Stomach (tissue), 9 donors: Measurements from ENCODE around the gene MAPRE3. TPM values are rescaled to one million over a fixed set of nuclear protein-coding genes. Genes with fewer than 3 reads are reported as not detected.
"Not testable (repeated sequence)": the region's sequence is repeated elsewhere in the genome, so short reads cannot be mapped to it uniquely, and the experiment has no call there.

Experiments
- DNase-seq, 2 donors: peaks; one replicate each; pipeline versions ENCODE4 v3.0.0 to v3.0.0-alpha.2; 2013 to 2019
- H3K27ac ChIP-seq, 5 donors: fragments of 200-600 bp in 4 of 5; sonication (generic) in 4 of 5; one replicate each; pipeline ENCODE4 v1.5.1; 2013 to 2019; ENCODE audit warnings: mild to moderate bottlenecking in 1 of 5, moderate library complexity in 1 of 5
- H3K27me3 ChIP-seq, 3 donors: fragments of 200-600 bp; sonication (generic); one replicate each; pipeline ENCODE4 v1.5.1; 2017 to 2019; ENCODE audit warnings: mixed run types in 1 of 3
- H3K36me3 ChIP-seq, 4 donors: fragments of 200-600 bp; sonication (generic); 1 replicate in 3 of 4; 2 replicates in 1 of 4; pipeline ENCODE4 v1.5.1; 2016 to 2019
- H3K4me1 ChIP-seq, 4 donors: fragments of 200-600 bp; sonication (generic); one replicate each; pipeline ENCODE4 v1.5.1; 2016 to 2019
- H3K4me3 ChIP-seq, 4 donors: fragments of 200-600 bp; sonication (generic) in 3 of 4; one replicate each; pipeline ENCODE4 v1.5.1; 2016 to 2019; ENCODE audit warnings: mild to moderate bottlenecking in 1 of 4
- H3K9me3 ChIP-seq, 4 donors: fragments of 200-600 bp; sonication (generic); one replicate each; pipeline ENCODE4 v1.5.1; 2016 to 2019
- EP300 ChIP-seq: sonication (generic); formaldehyde crosslinking; IDR thresholded peaks from one replicate; pipeline ENCODE4 v1.6.1; 2017; ENCODE audit warnings: antibody characterized with exemption
- POLR2A ChIP-seq, 4 donors: fragments of 450-650 bp; IDR thresholded peaks; one replicate each; pipeline ENCODE4 v1.6.1; 2016; ENCODE audit warnings: antibody characterized with exemption in 4 of 4, control low read depth in 2 of 4, mild to moderate bottlenecking in 1 of 4, moderate library complexity in 1 of 4
- POLR2AphosphoS5 ChIP-seq, 3 donors: sonication (generic); formaldehyde crosslinking; IDR thresholded peaks; one replicate each; pipeline ENCODE4 v1.6.1; 2016; ENCODE audit warnings: antibody characterized with exemption in 3 of 3
- WGBS, 5 donors: extraction: QIAGEN DNeasy Blood & Tissue Kit in 3 of 5; methylation state at CpG; one replicate each; pipeline versions ENCODE4 v1.1.5 to v1.1.7; 2013 to 2018; 5-methylcytosine and 5-hydroxymethylcytosine counted together
- intact Hi-C: fragments of 100-400 bp; cut with DNase I; formaldehyde crosslinking; loops from one replicate; pipeline ENCODE4 v1.15.1; 2023; ENCODE audit warnings: low total_unique reads
- polyA plus RNA-seq, 3 donors: library from polyadenylated mRNA; stranded (reverse); fragments of 200-250 nt; gene quantifications; one replicate each; pipeline ENCODE4 v1.2.3, GENCODE V29; 2013
- total RNA-seq, 5 donors: library from RNA; depleted of rRNA; stranded (reverse); fragments of >200 nt; gene quantifications; one replicate each; pipeline versions ENCODE4 v1.1.0 to v1.2.3, GENCODE V29; 2014 to 2016
- TF ChIP-seq, protein P1 (sequence below), 7 experiments: fragments of 450-650 bp in 4 of 7; fragments of 200-600 bp in 3 of 7; sonication (generic) in 3 of 7; IDR thresholded peaks; one replicate each; pipeline ENCODE4 v1.5.1; 2016 to 2019; ENCODE audit warnings: antibody characterized with exemption in 7 of 7, control low read depth in 2 of 7, mild to moderate bottlenecking in 1 of 7
- donor health status: healthy with polysubstance abuse.
- donor health status: Bipolar disorder and iron deficiency.
- donor health status: healthy.

Gene MAPRE3
- total and polyA plus RNA-seq, 8 donors, result 7.0 to 24.1 (median 13.6) TPM

DNA sequence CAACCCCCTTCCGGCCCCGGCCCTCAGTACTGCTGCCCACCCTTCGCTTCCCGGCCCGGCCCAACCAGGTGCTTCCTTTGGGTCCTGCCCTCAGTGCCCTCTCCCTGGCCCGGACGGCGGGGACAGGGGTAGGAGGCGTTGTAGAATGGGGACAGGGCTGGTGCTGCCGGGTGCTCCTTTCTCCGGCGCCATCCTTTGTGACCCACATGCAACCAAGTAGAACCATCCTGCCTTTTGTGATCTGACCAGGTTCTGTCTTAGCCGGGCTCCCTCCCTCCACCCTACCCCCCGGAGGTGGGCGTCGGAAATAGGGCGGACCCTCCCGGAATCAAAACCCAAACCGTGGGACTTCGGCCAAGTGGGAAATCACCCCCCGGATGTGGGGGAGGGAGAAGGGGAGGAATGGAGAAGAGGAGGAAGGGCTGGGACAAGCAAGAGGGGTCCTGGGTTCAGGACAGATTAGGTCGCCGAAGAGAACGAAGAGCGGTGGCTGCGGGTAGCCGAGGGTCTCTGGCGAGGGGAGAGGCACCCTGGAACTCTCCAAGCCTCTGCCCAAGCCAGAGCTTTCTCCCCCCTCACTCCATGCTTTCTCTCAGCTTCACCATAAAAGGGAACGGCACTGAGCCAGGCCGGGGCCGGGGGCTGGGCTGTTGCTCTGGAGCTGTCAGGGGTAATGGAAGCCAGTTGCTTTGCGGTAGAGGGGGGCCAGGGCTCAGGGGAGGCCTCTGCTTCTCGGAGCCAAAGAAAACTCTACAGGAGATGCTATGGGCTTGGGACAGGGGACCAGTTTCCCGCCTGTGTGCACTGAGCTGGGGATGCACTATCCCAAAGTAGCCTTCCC lies 101.8 kb downstream of the MAPRE3 start:
- peak; percentile 68 for TF ChIP-seq EP300
- no peak for TF ChIP-seq POLR2A (IDR thresholded peaks at IDR 0.05)
- TF ChIP-seq POLR2AphosphoS5 (IDR thresholded peaks at IDR 0.05), result peak in 2 of 3 donors; percentile 19 to 36
- WGBS, 5 donors, result 5 to 11% (median 8%) methylated on average over 25 to 34 of the region's 34 CpGs
- Histone ChIP-seq H3K27ac (peak overlapping the region; percentile 83 to 94 (median 92)), H3K36me3 (peaks cover 0 to 30% (median 26%) of the 10 kb centered on the region in 4 donors), H3K4me3 (peak overlapping the region; percentile 72 to 90 (median 77)), H3K9me3 (no peaks in the 10 kb centered on the region), H3K4me1 (peaks cover 30 to 89% (median 74%) of the 10 kb centered on the region in 4 donors), H3K27me3 (no peaks in the 10 kb centered on the region)
- intact Hi-C loops, result no loop called here
- peak; percentile 37 to 95 for DNase-seq

- Histone ChIP-seq H3K36me3 (peaks cover 0 to 22% (median 19%) of the 10 kb centered on the region in 4 donors), H3K4me1 (peaks cover 30 to 89% (median 74%) of the 10 kb centered on the region in 4 donors), H3K4me3 (no peak overlapping the region), H3K27me3 (no peaks in the 10 kb centered on the region), H3K9me3 (no peaks in the 10 kb centered on the region), H3K27ac (peak overlapping the region; percentile 83 to 94 (median 92))
- TF ChIP-seq, protein P1, sequence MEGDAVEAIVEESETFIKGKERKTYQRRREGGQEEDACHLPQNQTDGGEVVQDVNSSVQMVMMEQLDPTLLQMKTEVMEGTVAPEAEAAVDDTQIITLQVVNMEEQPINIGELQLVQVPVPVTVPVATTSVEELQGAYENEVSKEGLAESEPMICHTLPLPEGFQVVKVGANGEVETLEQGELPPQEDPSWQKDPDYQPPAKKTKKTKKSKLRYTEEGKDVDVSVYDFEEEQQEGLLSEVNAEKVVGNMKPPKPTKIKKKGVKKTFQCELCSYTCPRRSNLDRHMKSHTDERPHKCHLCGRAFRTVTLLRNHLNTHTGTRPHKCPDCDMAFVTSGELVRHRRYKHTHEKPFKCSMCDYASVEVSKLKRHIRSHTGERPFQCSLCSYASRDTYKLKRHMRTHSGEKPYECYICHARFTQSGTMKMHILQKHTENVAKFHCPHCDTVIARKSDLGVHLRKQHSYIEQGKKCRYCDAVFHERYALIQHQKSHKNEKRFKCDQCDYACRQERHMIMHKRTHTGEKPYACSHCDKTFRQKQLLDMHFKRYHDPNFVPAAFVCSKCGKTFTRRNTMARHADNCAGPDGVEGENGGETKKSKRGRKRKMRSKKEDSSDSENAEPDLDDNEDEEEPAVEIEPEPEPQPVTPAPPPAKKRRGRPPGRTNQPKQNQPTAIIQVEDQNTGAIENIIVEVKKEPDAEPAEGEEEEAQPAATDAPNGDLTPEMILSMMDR (IDR thresholded peaks at IDR 0.05), result no peak
- TF ChIP-seq POLR2AphosphoS5 (IDR thresholded peaks at IDR 0.05) (no peak), EP300 (no peak), POLR2A (IDR thresholded peaks at IDR 0.05) (no peak)
- intact Hi-C loops, result no loop called here
- WGBS, 5 donors, result 60 to 80% (median 72%) methylated on average over 5 of the region's 5 CpGs
- DNase-seq, result peak in 1 of 2 donors; percentile 67
Observed at GRCh38 chr2:27072920-27073319, 102.5 kb downstream of the MAPRE3 start.

- H3K4me3 ChIP-seq, result no peak overlapping the region
- no peaks in the 10 kb centered on the region for H3K9me3 ChIP-seq
- H3K4me1 ChIP-seq, result peaks cover 28 to 83% (median 66%) of the 10 kb centered on the region in 4 donors
- WGBS, 5 donors, result 26 to 49% (median 40%) methylated on average over 2 of the region's 2 CpGs
- H3K36me3 ChIP-seq, result peaks cover 0 to 14% (median 11%) of the 10 kb centered on the region in 4 donors
- intact Hi-C loops, result no loop called here
- H3K27me3 ChIP-seq, result peaks cover 0 to 2% (median 0%) of the 10 kb centered on the region in 3 donors
- DNase-seq, result no peak
- H3K27ac ChIP-seq, result peak overlapping the region; percentile 20 to 94 (median 92)
- no peak for TF ChIP-seq EP300
- TF ChIP-seq POLR2A (IDR thresholded peaks at IDR 0.05), result no peak
- TF ChIP-seq, protein P1 (IDR thresholded peaks at IDR 0.05), result no peak
- TF ChIP-seq POLR2AphosphoS5 (IDR thresholded peaks at IDR 0.05), result no peak
Observed at GRCh38 chr2:27073782-27074181, 103.3 kb downstream of the MAPRE3 start.

GRCh38 chr2:27074738-27075565 lies 104.5 kb downstream of the MAPRE3 start:
- peaks cover 17 to 76% (median 56%) of the 10 kb centered on the region in 4 donors for H3K4me1 ChIP-seq
- H3K27me3 ChIP-seq, result peaks cover 0 to 5% (median 0%) of the 10 kb centered on the region in 3 donors
- WGBS, 5 donors, result 40 to 68% (median 55%) methylated on average over 4 of the region's 4 CpGs
- TF ChIP-seq EP300, result no peak
- peak; percentile 61 to 74 for DNase-seq
- H3K27ac ChIP-seq, result peak overlapping the region; percentile 14 to 94 (median 92)
- no peaks in the 10 kb centered on the region for H3K9me3 ChIP-seq
- intact Hi-C loops, result no loop called here
- H3K4me3 ChIP-seq, result no peak overlapping the region
- peaks cover 0 to 2% (median under 1%) of the 10 kb centered on the region in 4 donors for H3K36me3 ChIP-seq

- intact Hi-C loops, result not testable (repeated sequence)
- 64 to 80% (median 75%) methylated on average over 6 of the region's 6 CpGs for WGBS, 5 donors
Observed at GRCh38 chr2:27075566-27075871, 105.1 kb downstream of the MAPRE3 start.

More at GRCh38 chr2:27075566-27075871, 105.1 kb downstream of the MAPRE3 start:
- not testable (repeated sequence) for H3K9me3 ChIP-seq, H3K4me3 ChIP-seq, DNase-seq, H3K36me3 ChIP-seq, H3K27me3 ChIP-seq
- Histone ChIP-seq H3K4me1 (peaks cover 12 to 76% (median 55%) of the 10 kb centered on the region in 4 donors), H3K27ac (peak overlapping the region; percentile 14 to 94 (median 92))
